Measurements from ENCODE around the gene CALCB. TPM values are rescaled to one million over a fixed set of nuclear protein-coding genes. Genes with fewer than 3 reads are reported as not detected.

Gene CALCB
- total and polyA plus RNA-seq, 10 of the 15 experiments (the other 5 are each of a cell fraction or from before 2014, with no cell fraction given) = 0.09 to 0.28 (median 0.12) TPM; not detected in 3

GRCh38 chr11:15045209-15045608 is 28.2 kb upstream of the CALCB start:
- no peak overlapping the region for H3K4me3 ChIP-seq
- no TSS peak for BruUV-seq (replicated peaks)
- H3K79me2 ChIP-seq (ENCODE audit: control insufficient read depth, insufficient read depth, low read length) = no peaks in the 10 kb centered on the region
- no peaks in the 10 kb centered on the region for H3K27me3 ChIP-seq (replicated peaks in 1 of 2; ENCODE audit: control insufficient read depth in 2 of 2, insufficient read depth in 2 of 2, low read length in 1 of 2)
- TF ChIP-seq KDM1A (IDR thresholded peaks at IDR 0.05; ENCODE audit: borderline replicate concordance) (no peak), KAT2A (conservative IDR thresholded peaks at IDR 0.05; ENCODE audit: control insufficient read depth, low read depth, low read length) (no peak), ZNF24 (IDR thresholded peaks at IDR 0.05) (no peak), EP300 (IDR thresholded peaks at IDR 0.05; ENCODE audit: borderline replicate concordance in 1 of 2, control insufficient read depth in 1 of 2, low read depth in 2 of 2, low read length in 2 of 2) (no peak), NFYA (IDR thresholded peaks at IDR 0.05; ENCODE audit: borderline replicate concordance, low read depth, low read length) (no peak), CEBPZ (IDR thresholded peaks at IDR 0.05; ENCODE audit: low read depth, low read length) (no peak), ZNF207 (IDR thresholded peaks at IDR 0.05; ENCODE audit: borderline replicate concordance) (no peak), PML (IDR thresholded peaks at IDR 0.05; ENCODE audit: low read length) (no peak), MYC (IDR thresholded peaks at IDR 0.05; ENCODE audit: insufficient read depth, insufficient read length, insufficient replicate concordance, low read length, severe bottlenecking) (no peak)
- intact Hi-C loops (cut with micrococcal nuclease; ENCODE audit: unreplicated experiment) = no loop called here
- ATAC-seq (no peak), DNase-seq (ENCODE audit: low read depth, low spot score) (no peak), FAIRE-seq (no peak)
- H2AFZ ChIP-seq (ENCODE audit: control insufficient read depth, low read depth, low read length) = no peak overlapping the region
- no peaks in the 10 kb centered on the region for H3K36me3 ChIP-seq (ENCODE audit: control insufficient read depth in 2 of 2, insufficient read depth in 2 of 2, low read length in 1 of 2)
- in situ Hi-C loops (cut with MboI) = no loop called here
- H3K27ac ChIP-seq (ENCODE audit: control insufficient read depth, insufficient read depth) = no peak overlapping the region
- ChIA-PET POLR2A (no interaction called here), SMC1A (ENCODE audit: uncharacterized antibody, unreplicated experiment) (no interaction called here), RAD21 (ENCODE audit: unreplicated experiment) (no interaction called here), CTCF (interaction anchor here (1.0 kb wide), 1 partner anchor 15 kb away, joined by 3 read pairs; no protein-coding TSS in a partner anchor)
- no peaks in the 10 kb centered on the region for H3K4me1 ChIP-seq (ENCODE audit: control insufficient read depth, insufficient read depth, low read length)
- H3K4me2 ChIP-seq (ENCODE audit: control insufficient read depth, insufficient read depth) = no peak overlapping the region
- H3K9me3 ChIP-seq (replicated peaks; ENCODE audit: control insufficient read depth, insufficient read depth, low read length) = no peaks in the 10 kb centered on the region
- H3K9ac ChIP-seq (ENCODE audit: control insufficient read depth, insufficient read depth, low read length) = no peak overlapping the region
- H4K20me1 ChIP-seq (ENCODE audit: control insufficient read depth, insufficient read depth) = no peaks in the 10 kb centered on the region
